ENCODE data around the gene NKTR.

NKTR gene

GRCh38 chr3:42588625-42589024 is 11.9 kb upstream of the NKTR start:
- TF ChIP-seq ZFX (IDR thresholded peaks at IDR 0.05; ENCODE audit: borderline replicate concordance) = no peak
- TF ChIP-seq CTCF (IDR thresholded peaks at IDR 0.05) = no peak
- H3K27ac ChIP-seq = peak overlapping the region; percentile 94

- no peak for TF ChIP-seq ZFX (IDR thresholded peaks at IDR 0.05; ENCODE audit: borderline replicate concordance)
- TF ChIP-seq CTCF (IDR thresholded peaks at IDR 0.05) = no peak
- H3K27ac ChIP-seq = peak overlapping the region; percentile 94
Measured at GRCh38 chr3:42589382-42590109, 10.9 kb upstream of the NKTR start.

GRCh38 chr3:42590989-42591756 is 9.3 kb upstream of the NKTR start:
- no peak for TF ChIP-seq ZFX (IDR thresholded peaks at IDR 0.05; ENCODE audit: borderline replicate concordance)
- peak overlapping the region; percentile 94 for H3K27ac ChIP-seq

GRCh38 chr3:42591811-42592210 is 8.7 kb upstream of the NKTR start:
- TF ChIP-seq CTCF (IDR thresholded peaks at IDR 0.05) (no peak), ZFX (IDR thresholded peaks at IDR 0.05; ENCODE audit: borderline replicate concordance) (no peak)
- peak overlapping the region; percentile 94 for H3K27ac ChIP-seq

GRCh38 chr3:42593635-42594034 is 6.9 kb upstream of the NKTR start:
- TF ChIP-seq CTCF (IDR thresholded peaks at IDR 0.05) (no peak), ZFX (IDR thresholded peaks at IDR 0.05; ENCODE audit: borderline replicate concordance) (no peak)
- H3K27ac ChIP-seq = no peak overlapping the region

- TF ChIP-seq ZFX (IDR thresholded peaks at IDR 0.05; ENCODE audit: borderline replicate concordance) (no peak), CTCF (IDR thresholded peaks at IDR 0.05) (no peak)
- H3K27ac ChIP-seq = no peak overlapping the region
Measured at GRCh38 chr3:42595682-42596081, 4.8 kb upstream of the NKTR start.

- peak overlapping the region; percentile 23 for H3K27ac ChIP-seq
Measured at GRCh38 chr3:42597098-42597497, 3.4 kb upstream of the NKTR start.

- H3K27ac ChIP-seq = peak overlapping the region; percentile 98
- TF ChIP-seq CTCF (IDR thresholded peaks at IDR 0.05) (no peak), ZFX (IDR thresholded peaks at IDR 0.05; ENCODE audit: borderline replicate concordance) (no peak)
Measured at GRCh38 chr3:42600958-42601675, 631 bp downstream of the NKTR start.
